Measurements from ENCODE around the gene NEXN. TPM values are rescaled to one million over a fixed set of nuclear protein-coding genes. Genes with fewer than 3 reads are reported as not detected.

NEXN gene
- total RNA-seq, 1 donor from 2014 or later, result 0.26 TPM

DNA sequence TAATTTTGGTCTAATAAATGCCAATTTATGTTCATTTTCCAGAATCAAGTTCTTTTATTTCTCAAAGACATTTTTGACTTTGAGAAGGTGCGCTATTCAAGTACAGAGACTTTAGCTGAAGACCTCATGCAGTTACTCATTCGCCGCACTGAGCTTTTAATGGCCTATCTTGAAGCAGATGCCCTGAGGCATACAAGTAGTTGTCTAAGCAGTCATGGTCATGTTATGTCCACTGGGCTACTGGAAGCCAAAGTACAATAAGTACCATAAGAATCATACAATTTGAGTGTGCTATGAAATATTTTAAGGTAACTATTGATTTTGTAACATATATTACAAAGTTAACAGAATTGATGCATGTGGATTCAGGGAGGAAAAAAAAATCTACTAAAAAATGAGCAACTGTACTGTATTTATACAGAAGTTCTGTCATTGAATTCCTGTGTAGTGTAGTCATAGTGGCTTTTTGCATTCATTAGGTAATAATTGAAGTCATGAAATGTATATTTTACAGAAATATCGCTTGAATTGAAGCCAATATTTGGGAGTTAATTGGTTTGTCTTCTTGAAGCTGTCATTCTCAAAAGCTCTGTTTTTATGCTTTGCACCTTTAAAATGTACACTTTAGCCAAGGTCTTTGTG lies 13.5 kb upstream of the NEXN start:
- Histone ChIP-seq H3K27me3 (ENCODE audit: control insufficient read depth, insufficient read depth, low read length) (no peaks in the 10 kb centered on the region), H3K4me3 (ENCODE audit: low read depth, low read length) (no peak overlapping the region), H3K36me3 (ENCODE audit: control insufficient read depth, insufficient read depth, low read length) (no peaks in the 10 kb centered on the region)
- TF ChIP-seq, protein P1, sequence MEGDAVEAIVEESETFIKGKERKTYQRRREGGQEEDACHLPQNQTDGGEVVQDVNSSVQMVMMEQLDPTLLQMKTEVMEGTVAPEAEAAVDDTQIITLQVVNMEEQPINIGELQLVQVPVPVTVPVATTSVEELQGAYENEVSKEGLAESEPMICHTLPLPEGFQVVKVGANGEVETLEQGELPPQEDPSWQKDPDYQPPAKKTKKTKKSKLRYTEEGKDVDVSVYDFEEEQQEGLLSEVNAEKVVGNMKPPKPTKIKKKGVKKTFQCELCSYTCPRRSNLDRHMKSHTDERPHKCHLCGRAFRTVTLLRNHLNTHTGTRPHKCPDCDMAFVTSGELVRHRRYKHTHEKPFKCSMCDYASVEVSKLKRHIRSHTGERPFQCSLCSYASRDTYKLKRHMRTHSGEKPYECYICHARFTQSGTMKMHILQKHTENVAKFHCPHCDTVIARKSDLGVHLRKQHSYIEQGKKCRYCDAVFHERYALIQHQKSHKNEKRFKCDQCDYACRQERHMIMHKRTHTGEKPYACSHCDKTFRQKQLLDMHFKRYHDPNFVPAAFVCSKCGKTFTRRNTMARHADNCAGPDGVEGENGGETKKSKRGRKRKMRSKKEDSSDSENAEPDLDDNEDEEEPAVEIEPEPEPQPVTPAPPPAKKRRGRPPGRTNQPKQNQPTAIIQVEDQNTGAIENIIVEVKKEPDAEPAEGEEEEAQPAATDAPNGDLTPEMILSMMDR (IDR thresholded peaks at IDR 0.05; ENCODE audit: insufficient read depth, low read length, severe bottlenecking), result no peak
- DNase-seq (ENCODE audit: low read depth) (peak; percentile 70), FAIRE-seq (no peak)

GRCh38 chr1:77876884-77877283 lies 11.5 kb upstream of the NEXN start:
- DNase-seq (ENCODE audit: low read depth), result no peak
- TF ChIP-seq, protein P1 (IDR thresholded peaks at IDR 0.05; ENCODE audit: insufficient read depth, low read length, severe bottlenecking), result no peak
- no peak overlapping the region for H3K4me3 ChIP-seq (ENCODE audit: low read depth, low read length)
- H3K27me3 ChIP-seq (ENCODE audit: control insufficient read depth, insufficient read depth, low read length), result no peaks in the 10 kb centered on the region
- no peak for FAIRE-seq
- no peaks in the 10 kb centered on the region for H3K36me3 ChIP-seq (ENCODE audit: control insufficient read depth, insufficient read depth, low read length)

- no peaks in the 10 kb centered on the region for H3K27me3 ChIP-seq (ENCODE audit: control insufficient read depth, insufficient read depth, low read length)
- FAIRE-seq, result no peak
- H3K4me3 ChIP-seq (ENCODE audit: low read depth, low read length), result no peak overlapping the region
Observed at GRCh38 chr1:77881061-77881460, 7.4 kb upstream of the NEXN start.

DNA sequence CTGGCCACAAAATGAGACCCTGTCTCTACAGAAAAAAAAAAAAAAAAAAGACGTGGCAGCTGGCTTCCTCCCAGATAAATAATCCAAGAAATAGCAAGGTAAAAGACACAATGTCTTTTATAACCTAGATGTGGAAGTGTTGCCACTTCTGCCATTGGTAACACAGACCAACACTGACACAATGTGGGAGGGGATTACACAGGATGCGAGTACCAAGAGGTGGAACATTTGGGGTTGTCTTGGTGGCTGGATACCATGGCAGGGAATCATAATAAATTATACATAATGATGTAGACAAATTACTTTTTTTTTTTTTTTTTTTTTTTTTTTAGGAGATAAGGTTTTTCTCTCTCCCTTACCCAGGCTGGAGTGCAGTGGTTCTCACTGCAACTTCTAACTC lies 6.0 kb upstream of the NEXN start:
- Histone ChIP-seq H3K27me3 (ENCODE audit: control insufficient read depth, insufficient read depth, low read length) (no peaks in the 10 kb centered on the region), H3K4me3 (ENCODE audit: low read depth, low read length) (no peak overlapping the region), H3K36me3 (ENCODE audit: control insufficient read depth, insufficient read depth, low read length) (no peaks in the 10 kb centered on the region)
- no peak for FAIRE-seq
- no peak for DNase-seq (ENCODE audit: low read depth)
- TF ChIP-seq, protein P1 (IDR thresholded peaks at IDR 0.05; ENCODE audit: insufficient read depth, low read length, severe bottlenecking), result no peak

More at GRCh38 chr1:77881061-77881460, 7.4 kb upstream of the NEXN start:
- TF ChIP-seq, protein P1 (IDR thresholded peaks at IDR 0.05; ENCODE audit: insufficient read depth, low read length, severe bottlenecking), result no peak
- no peaks in the 10 kb centered on the region for H3K36me3 ChIP-seq (ENCODE audit: control insufficient read depth, insufficient read depth, low read length)
- DNase-seq (ENCODE audit: low read depth), result no peak

- Histone ChIP-seq H3K36me3 (ENCODE audit: control insufficient read depth, insufficient read depth, low read length) (no peaks in the 10 kb centered on the region), H3K27me3 (ENCODE audit: control insufficient read depth, insufficient read depth, low read length) (no peaks in the 10 kb centered on the region), H3K4me3 (ENCODE audit: low read depth, low read length) (peak overlapping the region; percentile 67)
- no peak for FAIRE-seq
- TF ChIP-seq, protein P1 (IDR thresholded peaks at IDR 0.05; ENCODE audit: insufficient read depth, low read length, severe bottlenecking), result no peak
- DNase-seq (ENCODE audit: low read depth), result peak; percentile 59
Observed at GRCh38 chr1:77888781-77889642, 588 bp downstream of the NEXN start.
